Measurements from ENCODE around the gene LEP.

DNA sequence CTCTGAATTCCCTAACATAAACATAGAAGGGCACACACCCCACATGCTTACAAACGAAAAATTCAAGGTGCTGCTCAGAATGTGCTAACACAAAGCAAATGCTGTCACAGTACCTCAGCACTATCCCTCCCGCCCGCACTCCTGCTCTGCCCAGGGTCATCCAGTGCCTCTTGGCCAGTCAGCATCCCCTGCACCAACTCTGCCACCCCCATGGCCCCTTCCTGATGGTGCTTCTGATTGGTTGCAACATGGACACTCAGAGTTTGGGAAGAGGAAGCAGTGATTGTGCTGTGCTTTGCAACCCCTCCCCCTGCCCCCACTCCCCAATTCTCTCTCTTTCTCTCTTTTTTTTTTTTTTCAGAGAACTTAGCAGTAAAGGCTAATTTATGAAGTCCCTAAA, 13.8 kb upstream of the LEP start:
- TF ChIP-seq TAF9B (IDR thresholded peaks at IDR 0.05; ENCODE audit: partially characterized antibody) (no peak), USF2 (CRISPR knock-in tag; IDR thresholded peaks at IDR 0.05) (no peak), SETDB1 (IDR thresholded peaks at IDR 0.05; ENCODE audit: low read length) (no peak), KLF10 (CRISPR knock-in tag; IDR thresholded peaks at IDR 0.05) (no peak), RBM39 (optimal IDR thresholded peaks at IDR 0.05; ENCODE audit: low read depth, low read length) (no peak), CTCF (IDR thresholded peaks at IDR 0.05 in 2 of 3, conservative IDR thresholded peaks at IDR 0.05 in 1 of 3; ENCODE audit: insufficient read depth in 2 of 3, low read depth in 1 of 3, low read length in 3 of 3) (no peak), KDM1A (IDR thresholded peaks at IDR 0.05) (no peak), CBX8 (IDR thresholded peaks at IDR 0.05; ENCODE audit: borderline replicate concordance, extremely low read depth, low read depth, low read length, poor library complexity, severe bottlenecking) (no peak)
- TF ChIP-seq, protein P1, sequence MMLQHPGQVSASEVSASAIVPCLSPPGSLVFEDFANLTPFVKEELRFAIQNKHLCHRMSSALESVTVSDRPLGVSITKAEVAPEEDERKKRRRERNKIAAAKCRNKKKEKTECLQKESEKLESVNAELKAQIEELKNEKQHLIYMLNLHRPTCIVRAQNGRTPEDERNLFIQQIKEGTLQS (IDR thresholded peaks at IDR 0.05): no peak
- TF ChIP-seq, protein P1 (CRISPR knock-in tag; conservative IDR thresholded peaks at IDR 0.05): no peak
